ENCODE measurements around the gene PAOX. TPM values are rescaled to one million over a fixed set of nuclear protein-coding genes. Genes with fewer than 3 reads are reported as not detected.
"Not testable (repeated sequence)": the region's sequence is repeated elsewhere in the genome, so short reads cannot be mapped to it uniquely, and the experiment has no call there.

The PAOX gene
- polyA plus RNA-seq, 1 experiment = 3.1 TPM

DNA sequence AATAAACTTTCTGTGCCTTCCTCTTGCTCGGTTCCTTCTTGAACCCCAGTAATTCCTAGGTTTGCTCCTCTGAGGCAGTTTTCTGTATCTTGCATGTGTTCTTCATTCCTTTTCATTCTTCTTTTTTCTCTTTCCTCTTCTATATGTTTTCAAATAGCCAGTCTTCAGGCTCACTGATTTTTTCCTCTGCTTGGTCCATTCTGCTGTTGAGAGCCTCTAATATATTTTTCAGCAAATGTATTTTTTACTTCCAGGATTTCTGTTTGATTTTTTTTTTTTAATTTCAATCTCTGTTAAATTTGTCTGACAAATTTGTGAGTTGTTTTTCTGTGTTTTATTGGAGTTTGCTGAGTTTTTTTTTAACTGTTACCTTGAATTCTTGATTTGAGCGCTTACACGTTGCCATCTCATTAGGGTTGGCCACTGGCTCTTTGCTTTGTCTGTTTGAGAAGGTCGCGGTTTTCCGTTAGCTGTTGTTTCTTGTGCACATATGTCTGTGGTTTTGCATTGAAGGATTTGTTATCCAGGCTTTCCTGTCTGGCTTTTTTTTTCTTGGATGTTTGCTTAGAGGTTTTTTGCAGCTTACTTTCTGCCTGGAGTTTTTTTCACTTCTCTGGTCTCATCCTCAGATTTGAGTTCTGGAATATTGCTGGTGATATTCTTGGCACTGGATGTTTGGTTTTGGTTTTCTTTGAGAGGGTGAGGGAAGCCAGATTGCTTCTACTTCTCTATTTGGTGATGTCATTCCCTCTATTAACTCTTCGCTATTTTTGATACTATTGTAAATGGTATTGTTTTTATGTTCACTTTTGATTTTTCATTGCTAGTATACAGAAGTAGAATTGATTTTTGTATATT is 32.7 kb downstream of the PAOX start:
- POLR2A ChIA-PET = no interaction called here

GRCh38 chr10:133412381-133412711 is 33.3 kb downstream of the PAOX start:
- H3K9me3 ChIP-seq (ENCODE audit: control insufficient read depth, insufficient read depth, low read length) = peaks cover 12% of the 10 kb centered on the region
- no peaks in the 10 kb centered on the region for H3K27me3 ChIP-seq (ENCODE audit: control insufficient read depth, insufficient read depth, low read length)
- H3K4me3 ChIP-seq (ENCODE audit: low read depth, low read length) = no peak overlapping the region
- no peak for DNase-seq (ENCODE audit: low read depth, low spot score)
- no peak for TF ChIP-seq CTCF (IDR thresholded peaks at IDR 0.05; ENCODE audit: low read depth, low read length)
- ChIA-PET POLR2A (no interaction called here), CTCF (interaction anchor here (0.7 kb wide), 1 partner anchor 83 kb away, joined by 3 read pairs; no protein-coding TSS in a partner anchor)
- H3K27ac ChIP-seq (ENCODE audit: low read depth, low read length) = no peak overlapping the region

More for the DNA sequence above, 32.7 kb downstream of the PAOX start:
- no peak for DNase-seq (ENCODE audit: low read depth, low spot score)
- Histone ChIP-seq H3K27ac (ENCODE audit: low read depth, low read length) (no peak overlapping the region), H3K4me3 (ENCODE audit: low read depth, low read length) (no peak overlapping the region), H3K9me3 (ENCODE audit: control insufficient read depth, insufficient read depth, low read length) (peaks cover 12% of the 10 kb centered on the region), H3K27me3 (ENCODE audit: control insufficient read depth, insufficient read depth, low read length) (no peaks in the 10 kb centered on the region)
- CTCF ChIA-PET = interaction anchor here (0.7 to 1.2 kb wide), 2 partner anchors 82 kb away, joined by 3 to 5 read pairs; no protein-coding TSS in a partner anchor
- no peak for TF ChIP-seq CTCF (IDR thresholded peaks at IDR 0.05; ENCODE audit: low read depth, low read length)

- H3K9me3 ChIP-seq (ENCODE audit: control insufficient read depth, insufficient read depth, low read length) = peaks cover 12% of the 10 kb centered on the region
- DNase-seq (ENCODE audit: low read depth, low spot score); H3K27me3 ChIP-seq (ENCODE audit: control insufficient read depth, insufficient read depth, low read length); POLR2A ChIA-PET; H3K4me3 ChIP-seq (ENCODE audit: low read depth, low read length); H3K27ac ChIP-seq (ENCODE audit: low read depth, low read length); CTCF ChIA-PET: not testable (repeated sequence)
Measured at GRCh38 chr10:133414401-133414800, 35.3 kb downstream of the PAOX start.

DNA sequence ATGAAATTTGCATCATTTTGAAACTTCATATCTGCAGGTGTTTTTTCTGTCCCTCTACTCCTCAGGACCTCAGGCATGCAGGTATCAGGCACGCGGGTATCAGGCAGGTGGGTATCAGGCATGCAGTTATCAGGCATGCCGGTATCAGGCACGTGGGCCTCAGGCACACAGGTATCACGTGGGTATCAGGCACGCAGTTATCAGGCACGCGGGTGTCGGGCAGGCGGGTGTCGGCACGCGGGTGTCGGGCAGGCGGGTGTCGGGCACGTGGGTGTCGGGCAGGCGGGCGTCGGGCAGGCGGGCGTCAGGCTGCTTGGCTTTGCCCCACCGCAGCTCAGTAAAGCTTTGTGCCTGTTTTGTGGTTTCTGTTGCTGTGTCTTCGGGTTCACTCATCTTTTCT is 36.7 kb downstream of the PAOX start:
- peaks cover 7% of the 10 kb centered on the region for H3K9me3 ChIP-seq (ENCODE audit: control insufficient read depth, insufficient read depth, low read length)
- no peak for TF ChIP-seq CTCF (IDR thresholded peaks at IDR 0.05; ENCODE audit: low read depth, low read length)
- no peak for DNase-seq (ENCODE audit: low read depth, low spot score)
- CTCF ChIA-PET = interaction anchor here (0.7 kb wide), 1 partner anchor 75 kb away, joined by 3 read pairs; no protein-coding TSS in a partner anchor
- H3K27me3 ChIP-seq (ENCODE audit: control insufficient read depth, insufficient read depth, low read length) = no peaks in the 10 kb centered on the region
- POLR2A ChIA-PET = no interaction called here
- H3K27ac ChIP-seq (ENCODE audit: low read depth, low read length) = no peak overlapping the region
- no peak overlapping the region for H3K4me3 ChIP-seq (ENCODE audit: low read depth, low read length)

GRCh38 chr10:133418289-133418993 is 39.4 kb downstream of the PAOX start:
- Histone ChIP-seq H3K4me3 (ENCODE audit: low read depth, low read length) (no peak overlapping the region), H3K27ac (ENCODE audit: low read depth, low read length) (no peak overlapping the region), H3K27me3 (ENCODE audit: control insufficient read depth, insufficient read depth, low read length) (no peaks in the 10 kb centered on the region), H3K9me3 (ENCODE audit: control insufficient read depth, insufficient read depth, low read length) (peaks cover 5% of the 10 kb centered on the region; the same call in 1 of the 2 replicates)
- TF ChIP-seq CTCF (IDR thresholded peaks at IDR 0.05; ENCODE audit: low read depth, low read length) = no peak
- DNase-seq (ENCODE audit: low read depth, low spot score) = no peak
- ChIA-PET CTCF (interaction anchor here (1.0 kb wide), 1 partner anchor 89 kb away, joined by 3 read pairs; no protein-coding TSS in a partner anchor), POLR2A (no interaction called here)
